Tibial nerve (tissue), 4 donors: ENCODE data around the gene FEM1A.

Experiments
- EP300 ChIP-seq, 2 donors: sonication (generic); formaldehyde crosslinking; IDR thresholded peaks; one replicate each; pipeline ENCODE4 v1.6.1; 2017; ENCODE audit warnings: antibody characterized with exemption in 2 of 2, mild to moderate bottlenecking in 1 of 2
- POLR2A ChIP-seq, 2 donors: fragments of 450-650 bp; IDR thresholded peaks; one replicate each; pipeline ENCODE4 v1.6.1; 2017; ENCODE audit warnings: antibody characterized with exemption in 2 of 2, mild to moderate bottlenecking in 2 of 2, moderate library complexity in 2 of 2
- TF ChIP-seq, protein P1 (sequence below), 5 experiments: fragments of 200-600 bp in 3 of 5; fragments of 450-650 bp in 2 of 5; sonication (generic) in 3 of 5; IDR thresholded peaks; one replicate each; pipeline ENCODE4 v1.5.1; 2016 to 2019; ENCODE audit warnings: antibody characterized with exemption in 5 of 5, mild to moderate bottlenecking in 3 of 5, moderate library complexity in 2 of 5

GRCh38 chr19:4832776-4833175, 41.2 kb downstream of the FEM1A start:
- TF ChIP-seq, protein P1, sequence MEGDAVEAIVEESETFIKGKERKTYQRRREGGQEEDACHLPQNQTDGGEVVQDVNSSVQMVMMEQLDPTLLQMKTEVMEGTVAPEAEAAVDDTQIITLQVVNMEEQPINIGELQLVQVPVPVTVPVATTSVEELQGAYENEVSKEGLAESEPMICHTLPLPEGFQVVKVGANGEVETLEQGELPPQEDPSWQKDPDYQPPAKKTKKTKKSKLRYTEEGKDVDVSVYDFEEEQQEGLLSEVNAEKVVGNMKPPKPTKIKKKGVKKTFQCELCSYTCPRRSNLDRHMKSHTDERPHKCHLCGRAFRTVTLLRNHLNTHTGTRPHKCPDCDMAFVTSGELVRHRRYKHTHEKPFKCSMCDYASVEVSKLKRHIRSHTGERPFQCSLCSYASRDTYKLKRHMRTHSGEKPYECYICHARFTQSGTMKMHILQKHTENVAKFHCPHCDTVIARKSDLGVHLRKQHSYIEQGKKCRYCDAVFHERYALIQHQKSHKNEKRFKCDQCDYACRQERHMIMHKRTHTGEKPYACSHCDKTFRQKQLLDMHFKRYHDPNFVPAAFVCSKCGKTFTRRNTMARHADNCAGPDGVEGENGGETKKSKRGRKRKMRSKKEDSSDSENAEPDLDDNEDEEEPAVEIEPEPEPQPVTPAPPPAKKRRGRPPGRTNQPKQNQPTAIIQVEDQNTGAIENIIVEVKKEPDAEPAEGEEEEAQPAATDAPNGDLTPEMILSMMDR (IDR thresholded peaks at IDR 0.05), result no peak
- TF ChIP-seq EP300 (IDR thresholded peaks at IDR 0.05) (no peak), POLR2A (IDR thresholded peaks at IDR 0.05) (no peak)
